Thyroid gland (tissue), 4 donors: ENCODE data around the gene SAMHD1. TPM values are rescaled to one million over a fixed set of nuclear protein-coding genes. Genes with fewer than 3 reads are reported as not detected.

Experiments used
- DNase-seq, 2 donors: peaks; one replicate each; pipeline ENCODE4 v3.0.0-alpha.2; 2019
- H3K27ac ChIP-seq, 3 donors: fragments of 200-600 bp; sonication (generic); 1 replicate in 2 of 3; 2 replicates in 1 of 3; pipeline ENCODE4 v1.5.1; 2016 to 2019; ENCODE audit warnings: mild to moderate bottlenecking in 1 of 3, moderate library complexity in 1 of 3
- H3K27me3 ChIP-seq: fragments of 200-600 bp; sonication (generic); one replicate; pipeline ENCODE4 v1.5.1; 2019
- H3K36me3 ChIP-seq, 2 donors: fragments of 200-600 bp; sonication (generic); one replicate each; pipeline ENCODE4 v1.5.1; 2016 to 2019
- H3K4me1 ChIP-seq, 2 donors: fragments of 200-600 bp; sonication (generic); one replicate each; pipeline ENCODE4 v1.5.1; 2017 to 2019
- H3K4me3 ChIP-seq, 3 donors: fragments of 200-600 bp; sonication (generic); replicated peaks in 1 of 3; 1 replicate in 2 of 3; 2 replicates in 1 of 3; pipeline ENCODE4 v1.5.1; 2016; ENCODE audit warnings: mild to moderate bottlenecking in 1 of 3
- H3K9me3 ChIP-seq: fragments of 200-600 bp; sonication (generic); one replicate; pipeline ENCODE4 v1.5.1; 2017
- POLR2A ChIP-seq, 2 donors: fragments of 450-650 bp; IDR thresholded peaks; one replicate each; pipeline ENCODE4 v1.6.1; 2017; ENCODE audit warnings: antibody characterized with exemption in 2 of 2, mild to moderate bottlenecking in 2 of 2, moderate library complexity in 1 of 2
- WGBS, 2 donors: methylation state at CpG; one replicate each; pipeline ENCODE4 v1.1.5; 2017; 5-methylcytosine and 5-hydroxymethylcytosine counted together
- intact Hi-C: fragments of 100-400 bp; cut with DNase I; formaldehyde crosslinking; loops from one replicate; pipeline ENCODE4 v1.15.1; 2023
- total RNA-seq, 4 donors: library from RNA; depleted of rRNA; stranded (reverse); fragments of >200 nt; gene quantifications; one replicate each; pipeline ENCODE4 v1.2.3, GENCODE V29; 2016
- TF ChIP-seq, protein P1 (sequence below), 6 experiments: fragments of 200-600 bp in 3 of 6; fragments of 450-650 bp in 3 of 6; sonication (generic) in 3 of 6; IDR thresholded peaks; one replicate each; pipeline ENCODE4 v1.5.1; 2016 to 2019; ENCODE audit warnings: antibody characterized with exemption in 6 of 6, mild to moderate bottlenecking in 2 of 6, inconsistent platforms in 1 of 6, moderate library complexity in 1 of 6

SAMHD1 gene
- total RNA-seq, 4 donors from 2014 or later = 60.6 to 227 (median 112) TPM

DNA sequence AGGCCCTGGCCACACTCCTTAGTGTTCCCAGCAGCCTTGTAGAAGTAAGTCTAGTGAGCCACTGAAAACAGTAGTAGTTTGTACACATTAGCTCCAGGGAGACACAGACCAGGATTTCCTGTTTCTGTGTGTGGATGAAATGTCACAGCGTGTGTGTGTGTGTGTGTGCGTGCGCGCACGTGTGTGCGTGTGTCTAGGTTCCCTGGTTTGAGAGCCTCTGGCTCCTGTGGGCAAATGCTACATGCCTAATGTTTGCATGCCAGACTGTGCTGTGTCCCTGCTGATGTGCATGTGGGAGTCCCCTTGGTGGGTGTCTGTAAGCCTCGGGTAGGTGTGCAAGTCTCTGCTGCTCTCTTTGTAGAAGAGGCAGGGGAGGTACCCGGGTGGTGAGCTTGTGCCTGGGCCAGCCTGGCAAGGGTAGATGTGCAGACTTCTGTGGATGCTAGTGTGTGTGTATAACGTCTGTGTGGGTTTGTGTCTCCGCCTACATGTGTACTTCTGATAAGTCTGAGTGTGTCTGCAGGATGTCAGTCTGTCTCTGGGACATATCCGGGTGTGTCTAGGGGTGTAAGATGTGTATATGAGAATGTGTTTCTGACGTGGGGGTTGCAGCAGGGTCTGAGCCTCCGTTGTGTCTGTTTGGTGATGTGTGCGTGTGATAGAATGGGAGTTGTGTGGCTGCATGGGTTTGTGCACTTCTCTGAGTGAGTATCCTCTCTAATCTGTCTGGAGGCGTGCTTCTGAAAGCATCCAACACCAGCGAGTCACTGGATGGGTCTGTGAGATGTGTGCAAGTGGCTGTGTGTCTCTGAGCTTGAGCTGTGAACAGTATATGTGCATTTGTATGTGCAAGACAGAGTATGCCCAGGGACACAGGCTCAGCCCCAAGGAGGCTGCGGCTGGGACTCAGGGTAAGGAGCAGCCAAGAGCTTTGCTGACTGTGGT, 94.5 kb downstream of the SAMHD1 start:
- H3K9me3 ChIP-seq = no peaks in the 10 kb centered on the region
- no peak for DNase-seq
- H3K27me3 ChIP-seq = no peaks in the 10 kb centered on the region
- H3K4me1 ChIP-seq = peaks cover 67 to 92% of the 10 kb centered on the region in 2 donors
- intact Hi-C loops = no loop called here
- H3K36me3 ChIP-seq = no peaks in the 10 kb centered on the region
- peak overlapping the region in 2 of 3 donors; percentile 73 to 74 for H3K27ac ChIP-seq
- H3K4me3 ChIP-seq = no peak overlapping the region
- TF ChIP-seq, protein P1, sequence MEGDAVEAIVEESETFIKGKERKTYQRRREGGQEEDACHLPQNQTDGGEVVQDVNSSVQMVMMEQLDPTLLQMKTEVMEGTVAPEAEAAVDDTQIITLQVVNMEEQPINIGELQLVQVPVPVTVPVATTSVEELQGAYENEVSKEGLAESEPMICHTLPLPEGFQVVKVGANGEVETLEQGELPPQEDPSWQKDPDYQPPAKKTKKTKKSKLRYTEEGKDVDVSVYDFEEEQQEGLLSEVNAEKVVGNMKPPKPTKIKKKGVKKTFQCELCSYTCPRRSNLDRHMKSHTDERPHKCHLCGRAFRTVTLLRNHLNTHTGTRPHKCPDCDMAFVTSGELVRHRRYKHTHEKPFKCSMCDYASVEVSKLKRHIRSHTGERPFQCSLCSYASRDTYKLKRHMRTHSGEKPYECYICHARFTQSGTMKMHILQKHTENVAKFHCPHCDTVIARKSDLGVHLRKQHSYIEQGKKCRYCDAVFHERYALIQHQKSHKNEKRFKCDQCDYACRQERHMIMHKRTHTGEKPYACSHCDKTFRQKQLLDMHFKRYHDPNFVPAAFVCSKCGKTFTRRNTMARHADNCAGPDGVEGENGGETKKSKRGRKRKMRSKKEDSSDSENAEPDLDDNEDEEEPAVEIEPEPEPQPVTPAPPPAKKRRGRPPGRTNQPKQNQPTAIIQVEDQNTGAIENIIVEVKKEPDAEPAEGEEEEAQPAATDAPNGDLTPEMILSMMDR (IDR thresholded peaks at IDR 0.05) = no peak
- WGBS, 2 donors = 71 to 72% methylated on average over 15 to 17 of the region's 17 CpGs

DNA sequence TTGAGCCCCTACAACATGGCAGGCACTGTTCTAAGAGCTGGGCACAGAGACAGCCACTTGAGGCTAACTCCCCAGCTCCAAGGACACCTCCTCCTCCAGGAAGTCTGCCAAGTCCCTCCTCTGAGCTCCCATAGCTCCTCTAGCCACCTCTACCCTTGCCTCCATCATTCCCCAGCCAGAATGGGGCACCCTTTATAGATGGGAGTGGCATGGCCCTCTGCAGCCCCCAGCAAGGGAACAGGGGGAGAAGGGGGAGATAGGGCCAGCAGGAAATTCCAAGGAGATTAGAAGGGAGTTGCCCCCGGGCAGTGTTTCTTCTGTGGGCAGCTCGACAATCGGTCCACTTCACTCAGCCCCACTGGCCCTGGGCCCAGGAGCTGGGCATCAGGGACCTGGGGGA, 95.3 kb downstream of the SAMHD1 start:
- Histone ChIP-seq H3K27me3 (no peaks in the 10 kb centered on the region), H3K36me3 (no peaks in the 10 kb centered on the region), H3K4me3 (no peak overlapping the region), H3K9me3 (no peaks in the 10 kb centered on the region), H3K4me1 (peaks cover 62 to 94% of the 10 kb centered on the region in 2 donors), H3K27ac (peak overlapping the region in 2 of 3 donors; percentile 62 to 74)
- WGBS, 2 donors = 30 to 32% methylated on average over 2 to 3 of the region's 3 CpGs
- TF ChIP-seq, protein P1 (IDR thresholded peaks at IDR 0.05) = no peak
- TF ChIP-seq POLR2A (IDR thresholded peaks at IDR 0.05) = no peak
- no peak for DNase-seq
- intact Hi-C loops = no loop called here

DNA sequence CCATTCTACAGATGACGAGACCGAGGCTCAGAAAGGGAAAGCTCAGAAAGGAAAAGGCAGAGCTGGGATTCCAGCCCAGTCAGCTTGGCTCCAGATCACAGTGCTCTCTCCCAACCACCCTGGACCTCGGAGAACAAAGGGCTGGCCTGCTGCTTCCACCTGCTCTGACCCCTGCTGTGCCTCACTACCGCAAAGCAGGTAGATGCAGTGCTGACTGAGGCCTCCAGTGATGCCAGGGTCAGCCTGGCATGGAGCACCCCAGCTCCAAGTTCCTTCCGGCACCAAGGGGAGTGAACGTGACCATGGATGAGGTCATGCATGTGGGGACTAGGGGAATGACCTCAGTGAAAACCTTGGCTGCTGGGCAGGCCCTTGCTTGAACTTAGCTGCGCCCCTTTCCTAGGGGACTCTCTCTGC, 96.3 kb downstream of the SAMHD1 start:
- 55 to 81% methylated on average over 3 to 7 of the region's 7 CpGs for WGBS, 2 donors
- Histone ChIP-seq H3K27me3 (no peaks in the 10 kb centered on the region), H3K4me3 (no peak overlapping the region), H3K27ac (peak overlapping the region in 2 of 3 donors; percentile 62 to 74), H3K9me3 (no peaks in the 10 kb centered on the region), H3K4me1 (peaks cover 53 to 84% of the 10 kb centered on the region in 2 donors), H3K36me3 (no peaks in the 10 kb centered on the region)
- intact Hi-C loops = no loop called here
- DNase-seq = no peak
- TF ChIP-seq, protein P1 (IDR thresholded peaks at IDR 0.05) = no peak
- no peak for TF ChIP-seq POLR2A (IDR thresholded peaks at IDR 0.05)

DNA sequence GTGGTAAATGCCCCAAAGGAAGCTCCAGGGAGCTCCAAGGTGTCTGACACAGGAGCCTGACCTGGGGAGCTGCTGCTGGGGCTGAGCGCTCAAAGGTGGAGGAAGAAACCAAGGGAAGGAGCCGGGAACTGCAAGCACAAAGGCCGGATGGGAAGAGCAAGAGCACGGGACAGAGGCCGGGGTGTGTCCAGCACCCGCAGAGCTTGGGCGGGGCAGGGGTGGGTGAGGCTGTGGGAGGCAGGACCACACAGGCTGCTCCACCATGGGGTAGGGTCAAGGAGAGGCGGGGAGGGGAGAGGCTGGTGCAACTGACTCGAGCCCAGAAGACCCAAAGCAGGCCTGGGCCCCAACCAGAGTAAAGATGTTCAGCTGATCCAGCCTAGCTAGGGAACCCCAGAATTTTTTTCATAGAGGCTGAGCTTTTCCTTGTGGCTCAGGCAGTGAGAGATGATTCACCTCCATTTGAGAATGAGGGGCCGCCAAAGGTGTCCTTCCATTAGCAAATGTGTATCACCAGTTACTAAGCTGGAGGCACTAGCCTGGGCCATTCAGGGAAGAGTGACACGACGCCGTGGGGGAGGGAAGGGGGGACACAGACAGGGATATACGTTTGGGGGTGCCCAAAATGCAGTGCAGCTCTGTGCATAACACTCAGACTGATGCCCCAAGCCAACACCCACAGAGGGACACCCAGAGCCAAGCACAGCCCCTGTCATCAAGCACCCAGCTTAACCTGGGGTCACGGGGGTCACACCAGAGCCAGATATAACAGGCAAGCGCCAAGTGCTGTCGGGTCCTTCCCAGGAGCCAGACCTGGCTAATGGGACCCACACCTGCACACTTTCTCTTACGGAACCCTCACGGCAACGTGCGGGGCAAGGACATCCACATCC, 96.9 kb downstream of the SAMHD1 start:
- H3K9me3 ChIP-seq = no peaks in the 10 kb centered on the region
- TF ChIP-seq POLR2A (IDR thresholded peaks at IDR 0.05) = no peak
- TF ChIP-seq, protein P1 (IDR thresholded peaks at IDR 0.05) = no peak
- WGBS, 2 donors = 78 to 85% methylated on average over 21 of the region's 21 CpGs
- H3K36me3 ChIP-seq = no peaks in the 10 kb centered on the region
- no peak for DNase-seq
- no peaks in the 10 kb centered on the region for H3K27me3 ChIP-seq
- peak overlapping the region in 2 of 3 donors; percentile 21 to 62 for H3K27ac ChIP-seq
- intact Hi-C loops = no loop called here
- no peak overlapping the region for H3K4me3 ChIP-seq
- H3K4me1 ChIP-seq = peaks cover 49 to 82% of the 10 kb centered on the region in 2 donors
